Small intestine (tissue), 7 donors: ENCODE data around the gene POLR3A. TPM values are rescaled to one million over a fixed set of nuclear protein-coding genes. Genes with fewer than 3 reads are reported as not detected.

ENCODE experiments used
- DNase-seq, 2 donors: peaks; one replicate each; pipeline versions ENCODE4 v3.0.0 to v3.0.0-alpha.2; 2013
- FAIRE-seq: peaks from 2 replicates; lab custom pipeline; 2012; peaks lifted over from hg19 to GRCh38; lab: Jason Lieb, UNC
- H3K27ac ChIP-seq, 3 donors: one replicate each; pipeline ENCODE4 v1.5.1; 2013; ENCODE audit warnings: low read length in 2 of 3, mild to moderate bottlenecking in 2 of 3, control low read depth in 1 of 3, inconsistent platforms in 1 of 3, low read depth in 1 of 3, moderate library complexity in 1 of 3
- H3K27me3 ChIP-seq, 3 donors: one replicate each; pipeline ENCODE4 v1.6.1; 2013; ENCODE audit warnings: low read length in 3 of 3, inconsistent platforms in 1 of 3; ENCODE audit not compliant: control insufficient read depth in 3 of 3, insufficient read depth in 3 of 3
- H3K36me3 ChIP-seq, 3 donors: one replicate each; pipeline ENCODE4 v1.6.1; 2013; ENCODE audit warnings: low read length in 3 of 3, inconsistent platforms in 1 of 3, low read depth in 1 of 3, mild to moderate bottlenecking in 1 of 3, moderate library complexity in 1 of 3; ENCODE audit not compliant: control insufficient read depth in 3 of 3, insufficient read depth in 2 of 3
- H3K4me1 ChIP-seq, 3 donors: one replicate each; pipeline ENCODE4 v1.6.1; 2013; ENCODE audit warnings: low read length in 2 of 3, inconsistent platforms in 1 of 3, low read depth in 1 of 3, mild to moderate bottlenecking in 1 of 3, moderate library complexity in 1 of 3; ENCODE audit not compliant: control insufficient read depth in 3 of 3, insufficient read depth in 2 of 3
- H3K4me3 ChIP-seq, 3 donors: one replicate each; pipeline ENCODE4 v1.5.1; 2013; ENCODE audit warnings: low read length in 3 of 3, control low read depth in 1 of 3, inconsistent platforms in 1 of 3, low read depth in 1 of 3, mild to moderate bottlenecking in 1 of 3, moderate library complexity in 1 of 3
- H3K9me3 ChIP-seq, 2 donors: one replicate each; pipeline ENCODE4 v1.6.1; 2013; ENCODE audit warnings: low read depth in 1 of 2, low read length in 1 of 2; ENCODE audit not compliant: control insufficient read depth in 2 of 2, insufficient read depth in 1 of 2
- WGBS, 3 donors: extraction: QIAGEN DNeasy Blood & Tissue Kit; methylation state at CpG; one replicate each; pipeline ENCODE4 v1.1.7; 2013; 5-methylcytosine and 5-hydroxymethylcytosine counted together
- polyA plus RNA-seq, 4 donors: library from polyadenylated mRNA; stranded (reverse) in 3 of 4; unstranded in 1 of 4; fragments of 200-250 nt in 3 of 4; fragments of 120-200 nt in 1 of 4; gene quantifications; one replicate each; pipeline versions ENCODE4 v1.2.1 to v1.2.3, GENCODE V29; 2013
- donor health status: healthy with polysubstance abuse.
- donor health status: control.
- donor health status: control.
- donor health status: Bipolar disorder and iron deficiency.
- donor health status: healthy.

POLR3A gene
- polyA plus RNA-seq, 4 donors = 4.3 to 13.2 (median 6.4) TPM

DNA sequence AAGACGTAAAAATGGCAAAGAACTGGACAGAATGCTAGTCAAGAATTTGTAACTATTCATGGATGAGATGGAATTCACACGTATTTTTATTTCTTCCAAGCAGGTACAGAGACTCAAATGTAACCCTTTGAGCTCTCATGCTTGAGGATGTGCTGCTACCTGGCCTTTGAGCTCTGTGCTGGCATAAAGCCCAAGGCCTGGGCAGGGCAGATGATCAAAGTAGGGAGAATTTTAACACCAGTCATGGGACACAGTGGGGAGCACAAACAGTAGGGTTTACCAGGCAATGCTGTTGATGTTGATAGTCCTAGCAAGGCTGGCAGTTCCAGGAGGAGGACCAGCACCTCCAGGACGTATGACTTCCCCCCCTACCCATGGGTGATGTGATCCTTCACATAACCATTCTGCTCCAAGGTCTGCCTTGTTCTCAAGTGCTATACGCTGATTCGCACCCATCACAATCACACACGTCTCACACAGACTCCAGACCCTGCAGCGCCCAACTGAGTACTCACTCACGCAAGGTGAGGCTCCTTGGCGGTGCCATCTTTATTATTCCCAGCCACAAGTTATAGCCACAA is 54.1 kb downstream of the POLR3A start:
- FAIRE-seq (no peak), DNase-seq (peak; percentile 86 to 90)

DNA sequence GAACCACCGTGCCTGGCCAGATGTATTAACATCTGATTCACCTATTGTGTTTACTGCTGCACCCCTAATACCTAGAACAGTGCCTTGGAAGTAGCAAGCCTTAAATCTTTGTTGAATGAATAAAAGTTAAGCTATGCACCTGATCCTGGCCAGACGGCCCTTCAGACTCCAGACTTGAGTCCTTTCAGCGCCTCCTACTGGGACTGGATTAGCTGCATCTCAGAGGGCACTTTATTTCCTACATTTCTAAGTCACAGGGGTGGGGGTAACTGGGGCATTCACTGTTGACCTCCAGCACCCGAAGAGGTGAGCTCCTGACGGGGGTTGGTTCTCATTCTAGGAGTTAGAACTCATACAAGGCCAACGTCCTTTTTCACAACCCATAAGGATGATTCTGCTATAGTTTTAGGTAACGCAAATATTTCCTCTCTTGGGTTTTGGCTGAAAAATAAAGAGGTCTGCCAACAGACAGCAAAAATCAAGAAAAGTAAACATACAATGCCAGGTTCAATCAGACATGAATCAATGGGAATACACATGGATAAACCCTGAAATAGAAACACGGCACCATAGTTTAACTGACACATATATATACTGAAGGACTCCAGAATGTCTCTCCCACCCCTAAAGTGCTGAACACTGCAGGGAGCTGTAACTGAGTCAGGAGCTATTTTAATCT is 54.8 kb downstream of the POLR3A start:
- H3K4me1 ChIP-seq = peaks cover 0 to 12% (median 0%) of the 10 kb centered on the region in 3 donors
- WGBS, 3 donors = 72 to 80% (median 72%) methylated on average over 8 of the region's 8 CpGs
- DNase-seq = peak; percentile 20 to 73
- no peak for FAIRE-seq
- H3K27ac ChIP-seq = peak overlapping the region in 1 of 3 donors; percentile 70
- no peaks in the 10 kb centered on the region for H3K27me3 ChIP-seq
- no peak overlapping the region for H3K4me3 ChIP-seq
- no peaks in the 10 kb centered on the region for H3K9me3 ChIP-seq
- H3K36me3 ChIP-seq = peaks cover 8 to 50% (median 8%) of the 10 kb centered on the region in 3 donors

More for the DNA sequence above, 54.1 kb downstream of the POLR3A start:
- 67 to 83% (median 72%) methylated on average over 9 of the region's 9 CpGs for WGBS, 3 donors
- Histone ChIP-seq H3K4me3 (no peak overlapping the region), H3K9me3 (no peaks in the 10 kb centered on the region), H3K36me3 (peaks cover 10 to 56% (median 11%) of the 10 kb centered on the region in 3 donors), H3K27me3 (no peaks in the 10 kb centered on the region), H3K4me1 (peaks cover 0 to 12% (median 0%) of the 10 kb centered on the region in 3 donors), H3K27ac (peak overlapping the region in 2 of 3 donors; percentile 30 to 70)

- DNase-seq = no peak
- H3K27ac ChIP-seq = no peak overlapping the region
Measured at GRCh38 chr10:77973276-77973675, 56.0 kb downstream of the POLR3A start.

GRCh38 chr10:77972148-77972547 is 57.2 kb downstream of the POLR3A start:
- Histone ChIP-seq H3K4me3 (no peak overlapping the region), H3K4me1 (peaks cover 0 to 18% (median 0%) of the 10 kb centered on the region in 3 donors), H3K27ac (peak overlapping the region in 1 of 3 donors; percentile 43), H3K9me3 (no peaks in the 10 kb centered on the region), H3K27me3 (no peaks in the 10 kb centered on the region), H3K36me3 (peaks cover 3 to 26% (median 6%) of the 10 kb centered on the region in 3 donors)
- 74 to 96% (median 94%) methylated on average over 4 to 5 of the region's 5 CpGs for WGBS, 3 donors
- FAIRE-seq (no peak), DNase-seq (no peak)

More at GRCh38 chr10:77973276-77973675, 56.0 kb downstream of the POLR3A start:
- Histone ChIP-seq H3K9me3 (no peaks in the 10 kb centered on the region), H3K4me3 (no peak overlapping the region), H3K4me1 (peaks cover 0 to 14% (median 0%) of the 10 kb centered on the region in 3 donors), H3K27me3 (no peaks in the 10 kb centered on the region), H3K36me3 (peaks cover 6 to 37% (median 8%) of the 10 kb centered on the region in 3 donors)
- FAIRE-seq = no peak
- 90 to 95% (median 90%) methylated on average over 5 of the region's 5 CpGs for WGBS, 3 donors

GRCh38 chr10:77971804-77972144 is 57.5 kb downstream of the POLR3A start:
- 91 to 98% (median 93%) methylated on average over 3 of the region's 3 CpGs for WGBS, 3 donors
- H3K36me3 ChIP-seq = peaks cover 0 to 22% (median 3%) of the 10 kb centered on the region in 3 donors
- no peaks in the 10 kb centered on the region for H3K9me3 ChIP-seq
- FAIRE-seq (no peak), DNase-seq (no peak)
- no peak overlapping the region for H3K4me3 ChIP-seq
- peak overlapping the region in 2 of 3 donors; percentile 61 to 84 for H3K27ac ChIP-seq
- no peaks in the 10 kb centered on the region for H3K27me3 ChIP-seq
- peaks cover 0 to 18% (median 0%) of the 10 kb centered on the region in 3 donors for H3K4me1 ChIP-seq

- Histone ChIP-seq H3K36me3 (peaks cover 0 to 17% (median 3%) of the 10 kb centered on the region in 3 donors), H3K4me1 (peaks cover 0 to 18% (median 0%) of the 10 kb centered on the region in 3 donors), H3K27ac (peak overlapping the region in 2 of 3 donors; percentile 61 to 84), H3K9me3 (no peaks in the 10 kb centered on the region), H3K4me3 (no peak overlapping the region), H3K27me3 (no peaks in the 10 kb centered on the region)
- DNase-seq = peak; percentile 9 to 53
- no peak for FAIRE-seq
- WGBS, 3 donors = 49 to 80% (median 60%) methylated on average over 7 of the region's 7 CpGs
Measured at GRCh38 chr10:77970869-77971803, 58.2 kb downstream of the POLR3A start.

GRCh38 chr10:77969114-77969513 is 60.2 kb downstream of the POLR3A start:
- Histone ChIP-seq H3K9me3 (peaks cover 0 to 3% of the 10 kb centered on the region in 2 donors), H3K4me1 (peaks cover 0 to 6% (median 0%) of the 10 kb centered on the region in 3 donors), H3K4me3 (no peak overlapping the region), H3K27me3 (no peaks in the 10 kb centered on the region), H3K36me3 (peaks cover 0 to 11% (median 3%) of the 10 kb centered on the region in 3 donors), H3K27ac (peak overlapping the region in 2 of 3 donors; percentile 18 to 43)
- FAIRE-seq (no peak), DNase-seq (peak in 1 of 2 donors; percentile 53)
- 57 to 78% (median 64%) methylated on average over 4 of the region's 4 CpGs for WGBS, 3 donors

DNA sequence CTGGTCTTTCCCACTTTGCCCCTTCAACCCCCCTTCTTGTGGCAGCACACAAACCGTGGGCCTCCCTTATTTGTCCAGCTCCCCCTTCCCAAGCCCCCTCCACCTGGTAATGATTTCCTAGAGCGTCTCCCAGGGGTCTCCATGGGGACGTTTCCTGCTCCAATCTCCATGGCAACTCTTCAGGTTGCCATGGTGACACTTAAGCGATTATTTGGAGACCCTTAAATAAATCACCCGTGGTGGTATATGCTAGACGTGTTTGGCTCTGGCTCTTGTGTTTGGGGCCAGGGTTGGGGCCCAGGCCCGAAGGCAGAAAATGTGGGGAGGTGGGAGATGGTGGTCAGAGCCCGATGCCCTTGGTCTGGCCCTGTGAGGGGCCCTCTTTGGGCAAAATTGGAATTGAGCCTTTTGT is 61.7 kb downstream of the POLR3A start:
- FAIRE-seq = no peak

More for the DNA sequence above, 61.7 kb downstream of the POLR3A start:
- no peak for DNase-seq
- peaks cover 0 to 7% (median 3%) of the 10 kb centered on the region in 3 donors for H3K36me3 ChIP-seq
- no peaks in the 10 kb centered on the region for H3K27me3 ChIP-seq
- H3K4me3 ChIP-seq = no peak overlapping the region
- 42 to 55% (median 49%) methylated on average over 8 of the region's 8 CpGs for WGBS, 3 donors
- H3K4me1 ChIP-seq = peaks cover 0 to 6% (median 0%) of the 10 kb centered on the region in 3 donors
- H3K27ac ChIP-seq = no peak overlapping the region
- peaks cover 0 to 9% of the 10 kb centered on the region in 2 donors for H3K9me3 ChIP-seq
